HG02870 (cell line): ENCODE results near the gene SYP.

Experiments
- ATAC-seq: cut with Tn5 transposase; IDR thresholded peaks from one replicate; pipeline ENCODE4 v1.9.1; 2021; ENCODE audit warnings: mild to moderate bottlenecking, moderate library complexity; ENCODE audit not compliant: unreplicated experiment

Gene SYP

DNA sequence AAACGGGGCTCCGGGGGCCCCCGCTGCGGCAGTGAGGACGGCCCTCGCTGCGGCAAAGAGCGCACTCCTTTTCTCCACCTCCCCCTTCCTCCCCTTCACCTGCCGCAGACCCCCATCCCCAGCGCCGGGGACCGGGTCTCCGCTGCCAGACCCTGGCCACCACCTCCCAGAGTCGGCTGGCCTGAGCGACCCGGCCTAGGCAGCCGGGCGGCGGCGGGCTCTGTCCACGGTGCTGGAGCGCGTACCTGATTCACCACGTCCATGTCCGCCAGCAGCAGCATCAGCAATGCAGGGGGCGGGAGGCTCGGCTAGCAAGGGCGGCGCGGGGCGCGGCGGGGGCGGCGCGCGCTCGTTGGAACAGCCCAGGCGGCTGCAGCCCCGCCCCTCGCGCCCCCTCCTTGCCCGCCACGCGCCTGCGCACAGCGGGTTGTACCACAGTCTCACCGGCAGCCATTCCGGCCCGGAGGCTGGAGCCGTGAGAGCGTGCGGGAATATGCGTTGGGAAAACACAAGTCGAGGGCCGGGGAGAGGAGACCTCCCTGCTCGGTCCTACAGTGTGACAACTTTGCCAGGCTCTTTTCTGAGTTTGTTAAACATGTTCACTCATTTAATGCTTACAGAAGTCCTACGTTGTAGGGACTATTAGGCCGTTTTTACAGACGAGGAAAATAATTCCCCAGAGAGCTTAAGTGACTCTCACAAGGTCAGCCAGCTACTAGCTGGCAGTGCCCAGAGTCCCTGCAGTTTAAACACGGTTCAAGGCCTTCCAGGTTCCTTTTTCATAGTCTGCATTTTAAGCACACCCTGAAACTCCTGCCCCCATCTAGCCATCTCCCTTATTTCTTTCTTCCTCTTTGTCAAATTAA lies at the start of gene SYP:
SYP (minus strand) TSS at position 288 of the 866 bp plus-strand sequence; CDS start at position 281, 7 bp downstream.
- ATAC-seq: peak; percentile 89

DNA sequence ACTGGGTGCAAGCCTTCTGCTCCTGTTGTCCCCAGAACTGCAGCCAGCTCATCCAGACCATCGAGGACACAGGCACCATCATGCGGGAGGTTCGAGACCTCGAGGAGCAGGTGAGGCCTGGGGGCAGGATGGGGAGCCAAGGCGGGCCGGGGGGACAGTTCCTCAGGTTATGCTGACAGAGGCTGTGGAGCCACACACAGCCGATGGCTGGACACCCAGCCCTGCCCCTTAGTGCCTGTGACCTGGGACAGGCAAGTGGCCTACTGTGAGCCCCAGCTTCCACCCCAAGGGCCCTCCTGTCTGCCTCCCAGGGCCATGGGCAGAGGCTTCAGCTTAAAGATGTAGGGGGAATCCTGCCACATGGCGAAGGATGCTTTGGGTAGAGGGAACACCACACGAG lies 49.6 kb upstream of the SYP start:
- ATAC-seq: no peak

DNA sequence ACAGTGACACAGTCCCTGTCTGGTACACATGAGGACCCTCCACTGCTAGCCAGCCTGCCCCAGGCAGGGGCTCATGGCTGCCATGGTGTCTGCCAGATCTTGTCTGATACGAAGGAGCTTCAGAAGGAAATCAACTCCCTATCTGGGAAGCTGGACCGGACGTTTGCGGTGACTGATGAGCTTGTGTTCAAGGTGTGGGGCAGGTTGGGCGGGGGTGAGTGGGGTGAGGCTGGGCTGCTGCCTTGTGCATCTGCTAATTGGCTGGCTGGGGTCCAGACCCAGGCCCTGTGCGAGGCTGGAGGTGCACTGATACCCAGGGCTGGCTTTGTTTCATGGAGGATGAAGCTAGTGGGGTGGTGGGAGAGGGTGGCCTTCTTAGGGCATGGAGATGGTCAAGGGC lies 49.1 kb upstream of the SYP start:
- ATAC-seq: no peak

DNA sequence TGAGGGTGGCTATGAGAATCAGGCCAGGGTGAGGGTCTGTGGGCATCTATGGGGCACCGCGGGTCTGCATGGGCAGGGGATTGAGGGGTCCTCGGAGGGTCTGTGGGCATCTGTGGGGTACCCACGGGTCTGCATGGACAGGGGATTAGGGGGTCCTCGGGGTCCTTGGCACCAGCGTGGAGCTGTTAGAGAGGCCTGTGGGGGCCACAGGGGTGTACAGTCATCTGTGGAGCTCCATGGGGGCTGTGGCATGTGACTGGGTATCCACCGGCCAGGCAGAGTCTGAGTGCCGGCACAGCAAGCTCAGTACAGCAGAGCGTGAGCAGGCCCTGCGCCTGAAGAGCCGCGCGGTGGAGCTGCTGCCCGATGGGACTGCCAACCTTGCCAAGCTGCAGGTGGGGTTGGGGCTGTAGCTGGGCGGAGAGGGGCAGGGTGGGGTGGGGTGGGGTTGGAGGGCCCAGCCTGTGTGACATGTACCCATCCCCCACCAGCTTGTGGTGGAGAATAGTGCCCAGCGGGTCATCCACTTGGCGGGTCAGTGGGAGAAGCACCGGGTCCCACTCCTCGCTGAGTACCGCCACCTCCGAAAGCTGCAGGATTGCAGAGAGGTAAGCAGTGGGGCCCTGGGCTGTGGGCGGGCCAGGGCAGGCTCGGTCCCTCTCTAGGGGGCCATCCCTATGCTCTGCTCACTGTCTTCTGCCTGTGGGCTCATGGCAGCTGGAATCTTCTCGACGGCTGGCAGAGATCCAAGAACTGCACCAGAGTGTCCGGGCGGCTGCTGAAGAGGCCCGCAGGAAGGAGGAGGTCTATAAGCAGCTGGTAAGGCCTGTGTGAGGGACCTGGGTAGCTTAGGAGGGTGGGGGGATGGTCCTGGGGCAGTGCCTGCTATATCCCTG lies 48.2 kb upstream of the SYP start:
- no peak for ATAC-seq

DNA sequence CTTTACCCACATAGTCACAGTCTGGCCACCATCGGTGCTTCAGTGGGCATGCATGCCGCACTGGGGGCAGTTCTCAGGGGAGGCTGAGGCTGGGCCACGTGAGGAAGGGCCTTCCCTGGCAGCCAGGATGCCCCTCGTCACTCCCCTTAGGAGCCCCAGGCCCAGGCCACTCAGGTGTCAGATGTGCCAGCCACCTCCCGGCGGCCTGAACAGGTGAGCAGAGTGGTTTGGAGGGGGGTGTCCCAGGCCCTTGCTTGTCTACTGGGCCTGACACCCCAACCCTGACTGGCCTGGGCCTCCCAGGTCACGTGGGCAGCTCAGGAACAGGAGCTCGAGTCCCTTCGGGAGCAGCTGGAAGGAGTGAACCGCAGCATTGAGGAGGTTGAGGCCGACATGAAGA lies 47.4 kb upstream of the SYP start:
- no peak for ATAC-seq

GRCh38 chrX:49246541-49246940 lies 46.5 kb upstream of the SYP start:
- no peak for ATAC-seq

DNA sequence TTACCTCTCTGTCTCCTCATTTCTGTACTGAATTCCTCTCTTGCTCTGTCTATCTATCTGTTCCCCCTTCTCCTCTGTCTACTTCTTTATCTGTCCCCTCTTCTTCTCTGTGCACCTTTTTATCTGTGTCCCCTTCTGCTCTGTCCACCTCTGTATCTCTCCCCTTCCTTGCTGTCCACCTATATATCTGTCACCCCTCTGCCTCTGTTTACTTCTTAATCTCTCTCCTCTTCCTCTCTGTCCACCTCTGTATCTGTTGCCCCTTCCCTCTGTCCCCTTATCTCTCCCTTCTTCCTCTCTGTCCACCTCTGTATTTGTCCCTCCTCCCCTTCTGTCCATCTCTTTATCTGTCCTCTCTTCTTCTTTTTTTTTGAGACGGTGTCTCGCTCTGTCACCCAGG lies 44.2 kb upstream of the SYP start:
- ATAC-seq: no peak

- no peak for ATAC-seq
Observed at GRCh38 chrX:49243166-49243565, 43.2 kb upstream of the SYP start.

GRCh38 chrX:49242545-49243066 lies 42.6 kb upstream of the SYP start:
- no peak for ATAC-seq

DNA sequence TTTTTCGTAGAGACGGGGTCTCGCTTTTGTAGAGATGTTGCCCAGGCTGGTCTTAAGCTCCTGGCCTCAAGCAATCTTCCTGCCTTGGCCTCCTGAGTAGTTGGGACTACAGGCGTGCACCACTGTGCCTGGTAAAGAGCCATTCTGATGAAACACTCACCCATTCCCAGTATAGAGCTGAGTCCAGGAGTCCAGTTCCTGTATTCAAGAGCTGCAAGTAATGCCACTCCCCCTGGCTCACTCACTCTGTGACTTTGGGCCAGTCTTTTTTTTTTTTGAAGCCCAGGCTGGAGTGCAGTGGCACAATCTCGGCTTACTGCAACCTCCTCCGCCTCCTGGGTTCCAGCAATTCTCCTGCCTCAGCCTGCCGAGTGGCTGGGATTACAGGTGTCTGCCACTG lies 38.7 kb upstream of the SYP start:
- ATAC-seq: no peak

DNA sequence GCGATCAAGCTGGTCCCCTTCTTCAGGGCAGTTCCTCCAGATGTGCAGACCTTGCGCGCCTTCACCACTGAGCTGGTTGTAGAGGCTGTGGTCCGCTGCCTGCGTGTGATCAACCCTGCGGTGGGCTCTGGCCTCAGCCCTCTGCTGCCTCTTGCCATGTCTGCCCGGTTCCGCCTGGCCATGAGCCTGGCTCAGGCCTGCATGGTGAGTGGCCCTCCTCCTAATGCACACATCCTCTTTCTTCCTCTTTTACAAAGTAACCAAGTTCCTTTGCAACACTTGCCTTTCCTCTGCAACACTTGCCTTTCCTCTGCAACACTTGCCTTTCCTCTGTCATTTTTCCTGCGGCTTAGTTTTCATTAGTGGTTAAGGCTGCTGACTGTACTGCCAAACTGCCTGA lies 37.1 kb upstream of the SYP start:
- ATAC-seq: no peak

DNA sequence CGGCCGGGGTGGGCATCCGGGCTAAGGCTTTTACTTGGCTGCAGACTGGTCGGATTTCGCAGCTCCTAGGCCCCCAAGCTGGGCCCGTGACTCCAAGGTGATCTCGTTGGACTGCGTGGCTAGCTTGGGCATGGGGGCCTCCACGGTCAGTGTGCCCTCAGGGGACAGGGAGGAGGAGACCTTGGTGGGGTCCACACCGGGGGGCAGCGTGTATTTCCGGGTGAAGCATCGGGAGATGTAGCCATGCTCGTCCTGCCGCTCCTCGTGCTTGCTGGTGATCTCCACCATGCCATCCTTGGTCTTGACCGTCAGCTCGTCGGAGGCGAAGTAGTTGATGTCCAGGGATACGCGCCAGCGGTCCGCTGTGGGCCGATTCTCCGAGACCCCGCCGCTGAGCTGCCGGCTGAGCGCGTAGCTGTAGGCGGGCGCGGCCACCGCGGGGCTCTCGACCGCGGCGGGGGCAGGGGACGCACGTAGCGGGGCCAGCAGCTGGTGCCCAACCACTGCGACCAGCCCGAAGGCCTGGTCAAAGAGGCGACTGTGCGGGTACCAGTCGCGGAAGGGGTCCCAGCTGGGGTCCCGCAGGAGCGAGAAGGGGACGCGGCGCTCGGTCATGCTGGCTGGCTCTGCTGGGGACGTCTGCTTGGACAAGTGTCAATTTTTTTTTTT lies 34.0 kb upstream of the SYP start:
- ATAC-seq: no peak

DNA sequence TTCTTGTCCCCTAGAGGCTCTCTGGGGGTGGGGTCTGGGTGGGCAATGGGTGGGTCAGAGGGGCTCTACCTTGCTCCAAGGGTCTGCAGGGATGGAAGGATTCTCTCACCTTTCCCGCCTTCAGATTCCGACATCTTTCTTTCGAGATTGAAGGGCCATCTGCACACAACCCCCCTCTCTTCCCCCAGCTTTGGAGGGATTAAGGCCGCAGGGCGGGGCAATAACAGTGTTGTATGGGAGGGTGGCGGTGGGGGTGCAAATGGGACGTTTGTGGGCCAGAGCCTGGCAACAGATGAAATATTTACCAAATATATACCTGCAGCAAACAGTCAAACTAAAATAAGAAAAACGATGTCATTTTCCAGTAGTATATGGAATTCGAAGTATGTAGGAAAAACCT lies 33.2 kb upstream of the SYP start, which contains the start of gene CACNA1F:
CACNA1F (minus strand) TSS at position 165 of the 400 bp plus-strand sequence; CDS start at position 134, 31 bp downstream.
- ATAC-seq: no peak

DNA sequence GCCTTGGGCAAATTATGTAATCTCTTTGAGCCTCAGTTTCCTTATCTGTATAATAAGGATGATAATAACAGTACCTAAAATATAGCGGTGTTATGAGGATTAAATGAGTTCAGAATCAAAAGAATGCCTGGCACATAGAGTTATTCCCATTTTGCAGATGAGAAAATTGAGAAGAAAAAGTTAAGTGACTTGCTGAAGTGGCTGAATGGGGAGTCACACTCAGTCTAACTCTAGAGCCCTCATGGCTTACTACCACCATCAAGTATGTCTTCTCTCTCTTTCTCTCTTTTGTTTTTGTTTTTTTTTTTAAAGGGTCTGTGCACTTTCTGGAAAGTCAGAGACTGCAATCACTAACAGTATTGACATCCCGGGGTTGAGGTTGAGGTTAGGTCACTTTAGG lies 32.5 kb upstream of the SYP start:
- ATAC-seq: no peak

- ATAC-seq: no peak
Observed at GRCh38 chrX:49231333-49232000, 31.5 kb upstream of the SYP start.

DNA sequence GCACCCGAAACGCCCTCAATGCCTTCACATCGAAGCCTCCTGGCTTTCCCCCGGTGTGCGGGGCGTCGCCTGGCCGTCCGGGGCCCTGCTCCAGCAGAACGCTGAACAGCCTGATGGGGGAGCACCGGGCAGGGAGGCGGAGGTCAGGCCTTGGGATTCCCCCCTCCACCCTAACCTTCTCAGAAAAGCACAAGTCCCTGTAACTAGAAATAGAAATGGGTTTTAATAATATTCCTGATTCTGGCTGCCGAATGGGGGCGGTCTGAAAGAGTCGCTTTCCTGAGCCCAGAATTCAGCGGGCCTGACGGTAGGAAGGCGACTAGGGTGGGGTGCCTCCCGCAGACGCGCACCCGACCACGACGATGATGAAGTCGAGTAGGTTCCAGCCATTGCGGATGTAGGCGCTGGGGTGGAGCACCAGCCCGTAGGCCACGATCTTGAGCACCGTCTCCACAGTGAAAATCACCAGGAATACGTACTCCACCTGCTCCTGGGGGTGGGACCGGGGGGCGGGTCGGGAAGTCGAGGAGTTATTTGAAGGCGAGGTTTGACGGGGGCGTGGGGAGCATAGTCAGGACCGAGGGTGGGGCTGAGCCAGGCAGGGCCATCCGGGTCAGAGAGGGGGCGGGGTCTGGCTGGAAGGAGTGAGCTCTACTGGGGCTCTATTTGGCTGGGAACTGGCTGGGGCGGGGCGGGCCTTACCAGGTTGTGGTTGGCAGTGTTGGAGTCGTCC lies 30.7 kb upstream of the SYP start:
- peak; percentile 59 for ATAC-seq

- ATAC-seq: no peak
Observed at GRCh38 chrX:49228185-49228584, 28.2 kb upstream of the SYP start.

DNA sequence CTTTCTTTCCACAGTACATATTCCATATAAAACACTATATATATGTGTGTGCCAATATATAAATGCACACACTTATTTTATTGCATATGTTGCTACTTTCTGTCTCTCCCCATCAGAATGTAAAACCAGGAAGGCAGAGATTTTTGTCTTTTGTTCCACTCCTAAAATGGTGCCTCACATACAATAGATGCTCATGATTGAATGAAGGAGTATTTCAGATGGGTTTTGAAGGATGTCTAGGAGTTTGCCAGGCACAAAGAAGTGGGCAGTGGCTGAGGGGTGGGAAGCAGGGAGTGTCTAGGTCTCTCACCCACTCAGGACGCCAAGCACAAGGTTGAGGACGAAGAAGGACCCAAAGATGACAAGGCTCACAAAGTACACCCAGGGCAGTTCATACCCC lies 27.7 kb upstream of the SYP start:
- ATAC-seq: no peak

DNA sequence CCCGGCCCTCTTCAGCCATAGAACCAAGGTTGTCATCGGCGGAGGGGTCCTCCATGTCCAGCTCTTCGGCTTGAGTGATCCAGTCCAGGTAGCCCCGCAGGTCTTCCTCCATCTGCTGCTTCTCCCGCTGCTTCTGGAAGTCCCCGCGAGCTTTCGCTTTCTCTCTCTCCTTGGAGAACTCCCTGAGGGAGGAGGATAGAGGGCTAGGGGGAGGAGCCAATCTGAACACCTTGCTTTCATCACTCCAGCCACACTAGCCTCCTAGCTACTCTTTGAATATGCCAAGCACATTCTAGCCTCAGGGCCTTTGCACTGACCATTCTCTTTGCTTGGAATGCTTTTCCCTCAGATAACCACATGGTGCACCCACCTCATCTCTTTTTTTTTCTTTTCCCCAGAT lies 27.0 kb upstream of the SYP start:
- no peak for ATAC-seq

- ATAC-seq: no peak
Observed at GRCh38 chrX:49225858-49226257, 25.9 kb upstream of the SYP start.
